Measurements from ENCODE around the gene HOXD11. TPM values are rescaled to one million over a fixed set of nuclear protein-coding genes. Genes with fewer than 3 reads are reported as not detected.

HOXD11 gene
- total RNA-seq, 4 donors from 2014 or later: 0.24 TPM; not detected in 3

DNA sequence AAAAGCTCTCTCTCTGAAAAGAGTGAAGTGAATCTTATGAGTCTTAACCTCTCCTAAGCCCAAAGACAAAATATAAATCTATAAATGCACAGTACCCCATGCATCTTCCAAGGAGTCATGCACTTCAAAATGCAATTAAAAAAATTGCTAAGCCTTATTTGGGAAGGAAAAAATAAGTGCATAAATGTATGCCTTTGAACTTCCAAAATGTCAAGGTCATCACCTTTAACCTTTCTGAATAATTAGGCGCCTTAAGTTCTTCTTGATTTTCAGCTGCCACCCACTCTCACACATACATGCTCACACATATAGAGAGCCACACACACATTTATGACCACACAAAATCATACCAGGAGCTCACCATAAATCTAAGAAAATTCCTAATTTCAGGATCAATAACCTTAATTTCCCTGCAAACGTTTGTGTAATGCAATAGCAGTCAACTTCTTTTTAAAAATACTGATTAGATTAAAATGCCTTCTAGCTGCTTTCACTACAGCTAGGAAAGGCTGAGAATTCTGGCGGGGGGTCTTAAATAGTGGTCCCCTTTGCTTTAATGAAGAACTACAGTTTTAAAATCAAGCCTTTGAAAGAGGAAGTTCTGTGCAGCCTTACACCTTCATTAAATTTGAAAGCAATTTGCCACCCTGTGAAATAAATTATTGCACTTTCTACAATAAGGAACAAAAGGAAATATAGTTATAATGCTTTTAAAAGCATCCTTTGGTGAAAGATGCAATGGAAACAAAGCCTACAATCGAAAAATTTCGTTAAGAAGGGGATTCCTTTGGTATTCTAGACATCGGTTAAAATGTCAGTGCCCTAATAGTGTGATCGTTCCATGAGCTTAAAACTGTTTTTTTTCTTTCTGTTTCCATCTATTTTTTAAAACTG is 3.6 kb downstream of the HOXD11 start:
- ATAC-seq: no peak
- no peak for TF ChIP-seq POLR2A (IDR thresholded peaks at IDR 0.05)
- TF ChIP-seq, protein P1, sequence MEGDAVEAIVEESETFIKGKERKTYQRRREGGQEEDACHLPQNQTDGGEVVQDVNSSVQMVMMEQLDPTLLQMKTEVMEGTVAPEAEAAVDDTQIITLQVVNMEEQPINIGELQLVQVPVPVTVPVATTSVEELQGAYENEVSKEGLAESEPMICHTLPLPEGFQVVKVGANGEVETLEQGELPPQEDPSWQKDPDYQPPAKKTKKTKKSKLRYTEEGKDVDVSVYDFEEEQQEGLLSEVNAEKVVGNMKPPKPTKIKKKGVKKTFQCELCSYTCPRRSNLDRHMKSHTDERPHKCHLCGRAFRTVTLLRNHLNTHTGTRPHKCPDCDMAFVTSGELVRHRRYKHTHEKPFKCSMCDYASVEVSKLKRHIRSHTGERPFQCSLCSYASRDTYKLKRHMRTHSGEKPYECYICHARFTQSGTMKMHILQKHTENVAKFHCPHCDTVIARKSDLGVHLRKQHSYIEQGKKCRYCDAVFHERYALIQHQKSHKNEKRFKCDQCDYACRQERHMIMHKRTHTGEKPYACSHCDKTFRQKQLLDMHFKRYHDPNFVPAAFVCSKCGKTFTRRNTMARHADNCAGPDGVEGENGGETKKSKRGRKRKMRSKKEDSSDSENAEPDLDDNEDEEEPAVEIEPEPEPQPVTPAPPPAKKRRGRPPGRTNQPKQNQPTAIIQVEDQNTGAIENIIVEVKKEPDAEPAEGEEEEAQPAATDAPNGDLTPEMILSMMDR (IDR thresholded peaks at IDR 0.05 in 4 of 5, conservative IDR thresholded peaks at IDR 0.05 in 1 of 5): no peak
- H3K4me1 ChIP-seq: peaks cover 6 to 10% of the 10 kb centered on the region in 2 donors
- DNase-seq: no peak
- H3K9me3 ChIP-seq: no peaks in the 10 kb centered on the region
- in situ Hi-C loops (cut with MboI; ENCODE audit: low sequenced_read_pairs in 4 of 4) (loop anchor here in 2 of 4 donors (25.0 kb wide), 1 partner anchor 702 kb away; no protein-coding TSS in a partner anchor), intact Hi-C loops (cut with DNase I; ENCODE audit: low total_unique reads) (loop anchor here (5.0 kb wide), 1 partner anchor 33 kb away; no protein-coding TSS in a partner anchor)
- no peak overlapping the region for H3K4me3 ChIP-seq
- H3K27ac ChIP-seq: no peak overlapping the region
- H3K27me3 ChIP-seq: peaks cover 93 to 96% (median 96%) of the 10 kb centered on the region in 3 donors
- no peaks in the 10 kb centered on the region for H3K36me3 ChIP-seq

DNA sequence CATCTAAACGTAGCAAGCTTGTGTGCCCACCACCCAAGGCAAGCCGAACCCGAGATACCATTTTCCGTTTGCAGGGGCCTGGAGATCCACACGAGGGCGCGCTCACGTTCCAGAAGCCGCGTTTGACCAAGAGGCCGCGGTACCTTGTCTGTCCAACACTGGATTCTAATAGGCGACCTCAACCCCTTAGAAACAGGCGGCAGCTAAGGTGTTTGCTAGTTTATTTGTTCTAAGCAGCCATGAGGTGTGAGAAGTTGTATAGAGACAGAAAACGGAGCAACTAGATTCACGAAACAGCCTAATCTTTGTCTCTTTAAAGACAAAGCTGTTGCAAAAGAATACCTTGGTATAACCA is 4.2 kb downstream of the HOXD11 start:
- H3K27ac ChIP-seq: no peak overlapping the region
- H3K4me1 ChIP-seq: peaks cover 4 to 15% of the 10 kb centered on the region in 2 donors
- DNase-seq: no peak
- no peak for TF ChIP-seq POLR2A (IDR thresholded peaks at IDR 0.05)
- TF ChIP-seq, protein P1 (IDR thresholded peaks at IDR 0.05 in 4 of 5, conservative IDR thresholded peaks at IDR 0.05 in 1 of 5): peak in 3 of 5 experiments; percentile 46 to 66 (median 58)
- H3K27me3 ChIP-seq: peaks cover 93 to 96% (median 96%) of the 10 kb centered on the region in 3 donors
- ATAC-seq: no peak
- no peaks in the 10 kb centered on the region for H3K9me3 ChIP-seq
- intact Hi-C loops (cut with DNase I; ENCODE audit: low total_unique reads): loop anchor here (5.0 kb wide), 1 partner anchor 34 kb away; no protein-coding TSS in a partner anchor
- in situ Hi-C loops (cut with MboI; ENCODE audit: low sequenced_read_pairs in 4 of 4): loop anchor here in 2 of 4 donors (25.0 kb wide), 1 partner anchor 701 kb away; no protein-coding TSS in a partner anchor
- no peaks in the 10 kb centered on the region for H3K36me3 ChIP-seq
- no peak overlapping the region for H3K4me3 ChIP-seq

DNA sequence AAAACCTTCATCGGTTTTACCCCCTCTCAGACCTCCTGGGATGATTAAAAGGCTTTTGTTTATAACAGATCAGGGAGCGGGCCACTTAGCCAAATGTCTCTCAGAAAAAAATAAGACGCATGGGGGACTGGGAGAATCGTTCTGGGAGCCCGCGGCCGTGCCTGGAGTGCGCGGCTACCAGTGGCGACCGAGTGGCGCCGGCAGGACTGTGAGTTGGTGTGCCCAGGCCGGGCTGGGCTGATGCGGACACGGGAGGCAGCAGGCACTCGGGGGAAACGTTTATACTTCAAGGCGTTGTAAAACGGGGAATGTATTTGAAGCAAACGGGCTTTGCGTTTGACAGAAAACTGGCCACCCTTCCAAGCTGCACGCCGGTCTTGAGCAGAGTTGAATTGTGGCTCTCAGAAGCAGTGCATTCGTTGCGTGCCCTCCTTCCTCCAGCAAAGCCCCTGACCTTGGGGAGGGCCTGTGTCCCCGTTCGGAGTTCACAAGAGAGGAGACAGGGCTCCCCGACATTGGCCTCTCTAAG is 4.8 kb downstream of the HOXD11 start:
- Histone ChIP-seq H3K27me3 (peaks cover 92 to 96% (median 96%) of the 10 kb centered on the region in 3 donors), H3K36me3 (no peaks in the 10 kb centered on the region), H3K4me3 (no peak overlapping the region), H3K4me1 (peaks cover 0 to 14% of the 10 kb centered on the region in 2 donors), H3K9me3 (no peaks in the 10 kb centered on the region), H3K27ac (no peak overlapping the region)
- DNase-seq (no peak), ATAC-seq (no peak)
- TF ChIP-seq, protein P1 (IDR thresholded peaks at IDR 0.05 in 4 of 5, conservative IDR thresholded peaks at IDR 0.05 in 1 of 5): no peak
- TF ChIP-seq POLR2A (IDR thresholded peaks at IDR 0.05): no peak
- intact Hi-C loops (cut with DNase I; ENCODE audit: low total_unique reads): loop anchor here (5.0 kb wide), 1 partner anchor 35 kb away; no protein-coding TSS in a partner anchor
- in situ Hi-C loops (cut with MboI; ENCODE audit: low sequenced_read_pairs in 4 of 4): loop anchor here in 2 of 4 donors (25.0 kb wide), 1 partner anchor 700 kb away; no protein-coding TSS in a partner anchor

DNA sequence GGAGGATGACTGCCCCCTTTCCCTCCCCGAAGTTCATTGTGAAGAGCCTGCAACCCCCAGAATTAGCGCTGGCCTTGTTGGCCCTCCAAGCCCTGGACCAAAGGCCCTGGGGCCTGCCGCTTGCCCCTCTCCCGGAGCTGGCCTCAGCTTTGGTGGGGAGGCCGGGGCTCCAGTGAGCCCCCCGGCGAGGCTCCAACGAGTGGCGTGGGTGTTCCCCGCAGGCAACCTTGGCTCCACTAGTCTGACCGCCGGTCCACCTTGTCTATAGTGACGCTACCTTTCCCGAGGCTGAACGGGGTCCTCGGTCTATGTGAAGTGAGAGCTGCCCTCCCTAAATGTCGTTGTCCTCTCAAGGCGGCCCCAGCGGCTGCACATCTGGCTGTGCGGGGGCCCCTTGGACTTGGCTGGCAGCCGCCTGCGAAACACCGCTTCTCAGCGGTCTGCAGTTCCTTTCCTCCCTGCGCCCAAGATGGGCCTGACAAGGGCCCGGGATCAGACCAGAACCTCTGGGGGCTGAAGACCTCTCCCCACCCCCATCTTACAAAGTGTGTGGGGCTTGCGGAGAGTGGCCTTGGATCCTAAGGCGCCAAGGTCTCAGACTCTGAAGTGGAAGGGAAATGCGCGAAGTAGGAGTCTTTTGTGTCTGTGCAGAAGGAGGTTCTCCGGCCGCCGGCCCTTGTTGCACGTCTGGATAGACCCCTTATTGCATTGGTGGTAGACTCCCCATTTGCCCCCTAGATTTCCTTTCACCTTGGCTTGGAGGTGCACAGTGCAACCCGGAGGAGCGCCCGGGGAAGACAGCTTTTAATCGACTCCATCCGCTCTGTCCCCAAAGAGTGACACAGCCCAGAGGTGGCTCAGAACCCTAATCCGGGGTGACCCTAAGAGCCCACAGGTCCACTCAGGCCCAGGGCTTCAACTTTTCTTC is 5.6 kb downstream of the HOXD11 start:
- Histone ChIP-seq H3K27ac (no peak overlapping the region), H3K36me3 (no peaks in the 10 kb centered on the region), H3K4me3 (no peak overlapping the region), H3K4me1 (peaks cover 0 to 13% of the 10 kb centered on the region in 2 donors), H3K9me3 (no peaks in the 10 kb centered on the region), H3K27me3 (peaks cover 95 to 99% (median 99%) of the 10 kb centered on the region in 3 donors)
- DNase-seq (no peak), ATAC-seq (no peak)
- intact Hi-C loops (cut with DNase I; ENCODE audit: low total_unique reads) (loop anchor here (5.0 kb wide), 1 partner anchor 35 kb away; no protein-coding TSS in a partner anchor), in situ Hi-C loops (cut with MboI; ENCODE audit: low sequenced_read_pairs in 4 of 4) (loop anchor here in 2 of 4 donors (25.0 kb wide), 1 partner anchor 700 kb away; no protein-coding TSS in a partner anchor)
- no peak for TF ChIP-seq POLR2A (IDR thresholded peaks at IDR 0.05)
- TF ChIP-seq, protein P1 (IDR thresholded peaks at IDR 0.05 in 4 of 5, conservative IDR thresholded peaks at IDR 0.05 in 1 of 5): no peak

All from gastrocnemius medialis (tissue), 4 donors.